ENCODE results near the gene ARID3A. TPM values are rescaled to one million over a fixed set of nuclear protein-coding genes. Genes with fewer than 3 reads are reported as not detected.

ARID3A gene
- total RNA-seq, 1 experiment from 2014 or later: 28.9 TPM

DNA sequence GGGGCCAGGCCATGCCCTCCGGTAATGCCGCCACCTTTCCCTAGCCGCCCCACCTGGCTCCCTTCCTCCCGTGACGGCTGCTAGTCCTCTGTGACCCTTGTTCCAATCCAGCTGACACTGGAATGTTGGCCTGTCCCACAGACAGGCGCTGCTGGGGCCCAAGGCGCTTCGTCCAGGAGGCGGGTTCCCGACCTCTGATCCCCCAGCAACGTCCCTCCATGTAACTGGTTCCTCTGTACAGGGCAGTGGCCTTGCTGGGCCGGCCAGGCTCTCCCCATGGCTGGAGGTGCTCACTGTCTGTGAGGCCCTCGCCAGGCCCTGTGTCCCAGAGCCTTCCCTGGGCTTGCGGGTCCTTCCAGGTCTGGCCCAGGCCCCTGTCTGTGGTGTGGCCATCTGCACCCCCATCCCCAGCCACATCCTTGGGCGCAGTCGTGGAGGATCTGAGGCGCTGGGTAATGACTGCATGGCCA lies 67.6 kb downstream of the ARID3A start:
- ATAC-seq: no peak; the same call in 1 of the 2 replicates
- H3K4me3 ChIP-seq (ENCODE audit: low read depth in 2 of 2, low read length in 2 of 2): no peak overlapping the region
- no peaks in the 10 kb centered on the region for H3K36me3 ChIP-seq (ENCODE audit: control insufficient read depth, insufficient read depth, low read length)
- H3K27me3 ChIP-seq (ENCODE audit: control insufficient read depth, insufficient read depth, low read length): no peaks in the 10 kb centered on the region
- peaks cover 8% of the 10 kb centered on the region for H3K4me1 ChIP-seq (ENCODE audit: control insufficient read depth, insufficient read depth, low read length)
- H3K9me3 ChIP-seq (ENCODE audit: control insufficient read depth, insufficient read depth, low read depth, low read length): no peaks in the 10 kb centered on the region
- CTCF ChIA-PET: no interaction called here
- POLR2A ChIA-PET: no interaction called here
- no TSS peak for BruUV-seq (replicated peaks)
- no peak overlapping the region for H3K27ac ChIP-seq (ENCODE audit: low read length)
- intact Hi-C loops (cut with micrococcal nuclease; ENCODE audit: unreplicated experiment) (no loop called here), in situ Hi-C loops (cut with HindIII; ENCODE audit: low pct_unique_long_range_greater_than_20kb, low sequenced_read_pairs) (no loop called here)
- TF ChIP-seq, protein P1, sequence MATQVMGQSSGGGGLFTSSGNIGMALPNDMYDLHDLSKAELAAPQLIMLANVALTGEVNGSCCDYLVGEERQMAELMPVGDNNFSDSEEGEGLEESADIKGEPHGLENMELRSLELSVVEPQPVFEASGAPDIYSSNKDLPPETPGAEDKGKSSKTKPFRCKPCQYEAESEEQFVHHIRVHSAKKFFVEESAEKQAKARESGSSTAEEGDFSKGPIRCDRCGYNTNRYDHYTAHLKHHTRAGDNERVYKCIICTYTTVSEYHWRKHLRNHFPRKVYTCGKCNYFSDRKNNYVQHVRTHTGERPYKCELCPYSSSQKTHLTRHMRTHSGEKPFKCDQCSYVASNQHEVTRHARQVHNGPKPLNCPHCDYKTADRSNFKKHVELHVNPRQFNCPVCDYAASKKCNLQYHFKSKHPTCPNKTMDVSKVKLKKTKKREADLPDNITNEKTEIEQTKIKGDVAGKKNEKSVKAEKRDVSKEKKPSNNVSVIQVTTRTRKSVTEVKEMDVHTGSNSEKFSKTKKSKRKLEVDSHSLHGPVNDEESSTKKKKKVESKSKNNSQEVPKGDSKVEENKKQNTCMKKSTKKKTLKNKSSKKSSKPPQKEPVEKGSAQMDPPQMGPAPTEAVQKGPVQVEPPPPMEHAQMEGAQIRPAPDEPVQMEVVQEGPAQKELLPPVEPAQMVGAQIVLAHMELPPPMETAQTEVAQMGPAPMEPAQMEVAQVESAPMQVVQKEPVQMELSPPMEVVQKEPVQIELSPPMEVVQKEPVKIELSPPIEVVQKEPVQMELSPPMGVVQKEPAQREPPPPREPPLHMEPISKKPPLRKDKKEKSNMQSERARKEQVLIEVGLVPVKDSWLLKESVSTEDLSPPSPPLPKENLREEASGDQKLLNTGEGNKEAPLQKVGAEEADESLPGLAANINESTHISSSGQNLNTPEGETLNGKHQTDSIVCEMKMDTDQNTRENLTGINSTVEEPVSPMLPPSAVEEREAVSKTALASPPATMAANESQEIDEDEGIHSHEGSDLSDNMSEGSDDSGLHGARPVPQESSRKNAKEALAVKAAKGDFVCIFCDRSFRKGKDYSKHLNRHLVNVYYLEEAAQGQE (IDR thresholded peaks at IDR 0.05; ENCODE audit: insufficient read depth in 1 of 2, low read depth in 2 of 2, low read length in 1 of 2): no peak
- TF ChIP-seq, protein P2, sequence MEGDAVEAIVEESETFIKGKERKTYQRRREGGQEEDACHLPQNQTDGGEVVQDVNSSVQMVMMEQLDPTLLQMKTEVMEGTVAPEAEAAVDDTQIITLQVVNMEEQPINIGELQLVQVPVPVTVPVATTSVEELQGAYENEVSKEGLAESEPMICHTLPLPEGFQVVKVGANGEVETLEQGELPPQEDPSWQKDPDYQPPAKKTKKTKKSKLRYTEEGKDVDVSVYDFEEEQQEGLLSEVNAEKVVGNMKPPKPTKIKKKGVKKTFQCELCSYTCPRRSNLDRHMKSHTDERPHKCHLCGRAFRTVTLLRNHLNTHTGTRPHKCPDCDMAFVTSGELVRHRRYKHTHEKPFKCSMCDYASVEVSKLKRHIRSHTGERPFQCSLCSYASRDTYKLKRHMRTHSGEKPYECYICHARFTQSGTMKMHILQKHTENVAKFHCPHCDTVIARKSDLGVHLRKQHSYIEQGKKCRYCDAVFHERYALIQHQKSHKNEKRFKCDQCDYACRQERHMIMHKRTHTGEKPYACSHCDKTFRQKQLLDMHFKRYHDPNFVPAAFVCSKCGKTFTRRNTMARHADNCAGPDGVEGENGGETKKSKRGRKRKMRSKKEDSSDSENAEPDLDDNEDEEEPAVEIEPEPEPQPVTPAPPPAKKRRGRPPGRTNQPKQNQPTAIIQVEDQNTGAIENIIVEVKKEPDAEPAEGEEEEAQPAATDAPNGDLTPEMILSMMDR (IDR thresholded peaks at IDR 0.05): no peak
- no peak for TF ChIP-seq POLR2AphosphoS5 (IDR thresholded peaks at IDR 0.05; ENCODE audit: low read depth, low read length)
- no peak for DNase-seq (ENCODE audit: low read depth, low spot score)

DNA sequence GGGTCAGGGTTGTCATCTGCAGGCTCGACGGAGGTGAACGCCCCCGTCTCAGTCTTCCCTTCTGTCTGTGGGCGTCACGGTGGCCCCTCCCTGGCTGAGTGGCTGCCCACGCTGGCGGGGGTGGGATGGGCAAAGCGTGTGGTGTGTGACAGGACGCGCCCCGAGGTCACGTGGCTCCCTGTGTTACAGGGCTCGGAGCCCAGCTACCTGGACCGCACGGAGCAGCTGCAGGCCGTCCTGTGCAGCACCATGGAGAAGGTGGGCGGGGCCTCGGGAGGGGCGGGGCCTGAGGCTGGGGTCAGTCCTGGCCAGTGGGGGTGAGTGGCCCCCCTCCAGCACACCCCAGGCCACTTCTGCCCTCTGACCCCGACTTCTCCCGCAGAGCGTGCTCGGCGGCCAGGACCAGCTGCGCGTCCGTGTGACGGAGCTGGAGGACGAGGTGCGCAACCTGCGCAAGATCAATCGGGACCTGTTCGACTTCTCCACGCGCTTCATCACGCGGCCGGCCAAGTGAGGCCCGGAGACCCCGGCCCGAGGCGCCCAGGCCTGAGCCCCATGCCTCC lies 68.1 kb downstream of the ARID3A start:
- CTCF ChIA-PET: no interaction called here
- H3K4me3 ChIP-seq (ENCODE audit: low read depth in 2 of 2, low read length in 2 of 2): no peak overlapping the region
- no peaks in the 10 kb centered on the region for H3K27me3 ChIP-seq (ENCODE audit: control insufficient read depth, insufficient read depth, low read length)
- POLR2A ChIA-PET: interaction anchor here (0.5 kb wide), 1 partner anchor 35 kb away, joined by 3 read pairs; no protein-coding TSS in a partner anchor
- in situ Hi-C loops (cut with HindIII; ENCODE audit: low pct_unique_long_range_greater_than_20kb, low sequenced_read_pairs) (no loop called here), intact Hi-C loops (cut with micrococcal nuclease; ENCODE audit: unreplicated experiment) (no loop called here)
- no peak for ATAC-seq
- H3K36me3 ChIP-seq (ENCODE audit: control insufficient read depth, insufficient read depth, low read length): no peaks in the 10 kb centered on the region
- H3K27ac ChIP-seq (ENCODE audit: low read length): no peak overlapping the region
- peaks cover 8% of the 10 kb centered on the region for H3K4me1 ChIP-seq (ENCODE audit: control insufficient read depth, insufficient read depth, low read length)
- no peak for DNase-seq (ENCODE audit: low read depth, low spot score)
- no TSS peak for BruUV-seq (replicated peaks)
- TF ChIP-seq SIN3A (IDR thresholded peaks at IDR 0.05; ENCODE audit: borderline replicate concordance, insufficient read depth, low read depth, low read length): no peak
- TF ChIP-seq, protein P1 (IDR thresholded peaks at IDR 0.05; ENCODE audit: insufficient read depth in 1 of 2, low read depth in 2 of 2, low read length in 1 of 2): no peak
- H3K9me3 ChIP-seq (ENCODE audit: control insufficient read depth, insufficient read depth, low read depth, low read length): no peaks in the 10 kb centered on the region

All from Panc1 (cell line).